ENCODE results near the gene SEZ6L. TPM values are rescaled to one million over a fixed set of nuclear protein-coding genes. Genes with fewer than 3 reads are reported as not detected.

SEZ6L gene
- total RNA-seq, 1 experiment from 2014 or later, result not detected

DNA sequence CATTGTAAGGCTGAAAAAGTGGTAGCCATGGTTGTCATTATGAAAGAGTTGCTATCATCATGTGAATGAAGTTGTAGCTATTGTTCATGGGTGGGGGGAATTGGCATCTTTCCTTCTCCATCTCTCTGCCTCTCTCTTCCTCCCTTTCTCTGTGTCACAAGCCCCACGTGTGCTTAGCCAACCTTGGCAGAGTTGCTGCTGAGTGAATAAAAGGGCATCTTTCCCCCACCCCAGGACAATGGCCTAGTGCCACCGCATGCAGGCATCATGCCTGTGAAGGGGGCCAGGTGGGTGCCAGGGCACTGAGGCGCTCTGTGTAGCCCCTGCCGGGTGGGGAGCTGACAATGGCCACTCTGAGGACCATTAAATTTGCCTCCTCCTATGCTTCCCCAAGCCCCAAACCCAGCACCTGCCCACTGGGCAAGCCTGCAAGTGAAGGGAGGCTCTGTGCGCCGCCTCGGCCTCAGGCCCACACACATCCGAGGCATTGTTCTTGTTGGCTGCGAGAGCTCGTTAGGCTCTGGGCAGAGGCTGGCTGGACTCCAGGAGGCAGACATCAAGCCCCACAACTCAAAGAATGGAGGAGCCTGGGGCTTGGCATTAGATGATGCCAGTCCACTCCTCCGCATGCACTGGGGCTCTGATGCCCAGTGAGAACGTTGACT lies 103.9 kb downstream of the SEZ6L start:
- RAD21 ChIA-PET (ENCODE audit: low non-redundant PET in 1 of 2, low total read pairs in 2 of 2, uncharacterized antibody in 2 of 2, unreplicated experiment in 2 of 2), result no interaction called here
- no peak overlapping the region for H3K9ac ChIP-seq (ENCODE audit: low read length)

More for the DNA sequence above, 103.9 kb downstream of the SEZ6L start:
- TF ChIP-seq ZFX (IDR thresholded peaks at IDR 0.05) (no peak), ELF1 (IDR thresholded peaks at IDR 0.05; ENCODE audit: borderline replicate concordance, low read depth) (no peak), ZNF274 (IDR thresholded peaks at IDR 0.05; ENCODE audit: low read depth, low read length) (no peak), ZBTB33 (IDR thresholded peaks at IDR 0.05; ENCODE audit: extremely low read depth, insufficient replicate concordance, low read length) (no peak), ATF3 (IDR thresholded peaks at IDR 0.05) (no peak), SIN3A (IDR thresholded peaks at IDR 0.05; ENCODE audit: low read depth) (no peak), EZH2phosphoT487 (IDR thresholded peaks at IDR 0.05; ENCODE audit: borderline replicate concordance) (no peak), EGR1 (IDR thresholded peaks at IDR 0.05; ENCODE audit: low read depth) (no peak), CEBPB (IDR thresholded peaks at IDR 0.05; ENCODE audit: low read depth) (no peak), SRF (IDR thresholded peaks at IDR 0.05; ENCODE audit: low read depth) (no peak), POLR2AphosphoS5 (IDR thresholded peaks at IDR 0.05; ENCODE audit: low read depth, low read length) (no peak), JUND (IDR thresholded peaks at IDR 0.05) (no peak), YY1 (IDR thresholded peaks at IDR 0.05; ENCODE audit: extremely low read depth, insufficient replicate concordance, low read depth, low read length) (no peak), CTCF (IDR thresholded peaks at IDR 0.05 in 2 of 3, conservative IDR thresholded peaks at IDR 0.05 in 1 of 3; ENCODE audit: borderline replicate concordance in 1 of 3, insufficient read depth in 1 of 3, low read depth in 2 of 3, low read length in 2 of 3) (no peak), POLR2A (IDR thresholded peaks at IDR 0.05; ENCODE audit: borderline replicate concordance, extremely low read depth, insufficient read depth, insufficient read length) (no peak)
- TF ChIP-seq, protein P1, sequence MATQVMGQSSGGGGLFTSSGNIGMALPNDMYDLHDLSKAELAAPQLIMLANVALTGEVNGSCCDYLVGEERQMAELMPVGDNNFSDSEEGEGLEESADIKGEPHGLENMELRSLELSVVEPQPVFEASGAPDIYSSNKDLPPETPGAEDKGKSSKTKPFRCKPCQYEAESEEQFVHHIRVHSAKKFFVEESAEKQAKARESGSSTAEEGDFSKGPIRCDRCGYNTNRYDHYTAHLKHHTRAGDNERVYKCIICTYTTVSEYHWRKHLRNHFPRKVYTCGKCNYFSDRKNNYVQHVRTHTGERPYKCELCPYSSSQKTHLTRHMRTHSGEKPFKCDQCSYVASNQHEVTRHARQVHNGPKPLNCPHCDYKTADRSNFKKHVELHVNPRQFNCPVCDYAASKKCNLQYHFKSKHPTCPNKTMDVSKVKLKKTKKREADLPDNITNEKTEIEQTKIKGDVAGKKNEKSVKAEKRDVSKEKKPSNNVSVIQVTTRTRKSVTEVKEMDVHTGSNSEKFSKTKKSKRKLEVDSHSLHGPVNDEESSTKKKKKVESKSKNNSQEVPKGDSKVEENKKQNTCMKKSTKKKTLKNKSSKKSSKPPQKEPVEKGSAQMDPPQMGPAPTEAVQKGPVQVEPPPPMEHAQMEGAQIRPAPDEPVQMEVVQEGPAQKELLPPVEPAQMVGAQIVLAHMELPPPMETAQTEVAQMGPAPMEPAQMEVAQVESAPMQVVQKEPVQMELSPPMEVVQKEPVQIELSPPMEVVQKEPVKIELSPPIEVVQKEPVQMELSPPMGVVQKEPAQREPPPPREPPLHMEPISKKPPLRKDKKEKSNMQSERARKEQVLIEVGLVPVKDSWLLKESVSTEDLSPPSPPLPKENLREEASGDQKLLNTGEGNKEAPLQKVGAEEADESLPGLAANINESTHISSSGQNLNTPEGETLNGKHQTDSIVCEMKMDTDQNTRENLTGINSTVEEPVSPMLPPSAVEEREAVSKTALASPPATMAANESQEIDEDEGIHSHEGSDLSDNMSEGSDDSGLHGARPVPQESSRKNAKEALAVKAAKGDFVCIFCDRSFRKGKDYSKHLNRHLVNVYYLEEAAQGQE (IDR thresholded peaks at IDR 0.05; ENCODE audit: low read depth), result no peak
- TF ChIP-seq, protein P2, sequence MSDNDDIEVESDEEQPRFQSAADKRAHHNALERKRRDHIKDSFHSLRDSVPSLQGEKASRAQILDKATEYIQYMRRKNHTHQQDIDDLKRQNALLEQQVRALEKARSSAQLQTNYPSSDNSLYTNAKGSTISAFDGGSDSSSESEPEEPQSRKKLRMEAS (IDR thresholded peaks at IDR 0.05), result no peak
- Histone ChIP-seq H3K27me3 (ENCODE audit: insufficient read depth, low read length) (peaks cover 55% of the 10 kb centered on the region), H2AFZ (ENCODE audit: low read depth, low read length, poor library complexity, severe bottlenecking) (no peak overlapping the region), H3K27ac (ENCODE audit: low read depth, low read length) (no peak overlapping the region), H3K9me2 (ENCODE audit: insufficient read depth) (no peaks in the 10 kb centered on the region), H3K4me3 (replicated peaks in 1 of 2; ENCODE audit: low read depth in 1 of 2, low read length in 2 of 2) (no peak overlapping the region), H3K79me2 (ENCODE audit: insufficient read depth, low read length) (no peaks in the 10 kb centered on the region), H3K36me3 (ENCODE audit: control insufficient read depth in 1 of 2, insufficient read depth in 2 of 2, low read length in 2 of 2) (no peaks in the 10 kb centered on the region), H3K4me1 (ENCODE audit: control insufficient read depth in 1 of 2, insufficient read depth in 2 of 2, low read length in 2 of 2) (no peaks in the 10 kb centered on the region), H3K9me3 (ENCODE audit: control insufficient read depth in 1 of 2, insufficient read depth in 1 of 2, low read depth in 1 of 2, low read length in 2 of 2) (no peaks in the 10 kb centered on the region), H3K4me2 (ENCODE audit: low read length) (no peak overlapping the region), H4K20me1 (ENCODE audit: insufficient read depth) (no peaks in the 10 kb centered on the region)
- no peak for ATAC-seq
- intact Hi-C loops (cut with micrococcal nuclease), result no loop called here
- no peak for DNase-seq (ENCODE audit: low read depth, low spot score)
- BruUV-seq (replicated peaks), result no TSS peak
- ChIA-PET POLR2A (no interaction called here), CTCF (no interaction called here)

Data from HCT116 (cell line).